Fibroblast of the aortic adventitia (primary cell): Measurements from ENCODE around the gene CAMTA1. TPM values are rescaled to one million over a fixed set of nuclear protein-coding genes. Genes with fewer than 3 reads are reported as not detected.

ENCODE experiments used
- DNase-seq: peaks from one replicate; pipeline ENCODE4 v3.0.0-alpha.2; 2010; ENCODE audit warnings: low read depth
- H3K4me3 ChIP-seq: 2 replicates; pipeline ENCODE4 v1.5.1; 2011; ENCODE audit warnings: low read depth, mild to moderate bottlenecking, control low read depth, low read length, moderate library complexity
- total RNA-seq: library from RNA; depleted of rRNA; stranded (reverse); fragments of >200 nt; gene quantifications from 2 replicates; pipeline ENCODE4 v1.2.3, GENCODE V29; 2012; ENCODE audit warnings: low replicate concordance
- TF ChIP-seq, protein P1 (sequence below): IDR thresholded peaks from 2 replicates; pipeline ENCODE4 v1.5.1; 2011; ENCODE audit warnings: mild to moderate bottlenecking, low read length, control low read depth, inconsistent platforms; ENCODE audit not compliant: insufficient read depth

Gene CAMTA1
- total RNA-seq, 1 donor, result 91.9 TPM

DNA sequence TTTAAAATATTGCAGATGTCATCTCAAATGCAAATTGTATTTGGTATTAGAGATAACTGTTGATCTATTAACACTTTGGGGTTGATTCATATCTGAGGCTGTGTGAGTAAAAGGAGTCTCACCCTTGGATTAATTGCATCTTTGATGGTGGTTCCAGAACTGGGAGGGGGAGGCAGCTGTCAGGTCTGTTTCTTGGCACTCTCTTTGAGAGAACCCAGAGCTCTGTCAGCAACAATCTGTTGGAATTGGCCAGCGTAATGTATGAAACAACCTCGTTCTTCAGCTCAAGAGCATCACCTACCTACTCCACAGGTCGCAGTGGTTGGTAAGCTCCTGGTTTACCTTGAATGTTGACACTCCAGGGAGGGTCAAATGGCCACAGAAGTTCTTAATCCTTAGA, 424.1 kb downstream of the CAMTA1 start:
- DNase-seq, result no peak
- no peak overlapping the region for H3K4me3 ChIP-seq
- TF ChIP-seq, protein P1, sequence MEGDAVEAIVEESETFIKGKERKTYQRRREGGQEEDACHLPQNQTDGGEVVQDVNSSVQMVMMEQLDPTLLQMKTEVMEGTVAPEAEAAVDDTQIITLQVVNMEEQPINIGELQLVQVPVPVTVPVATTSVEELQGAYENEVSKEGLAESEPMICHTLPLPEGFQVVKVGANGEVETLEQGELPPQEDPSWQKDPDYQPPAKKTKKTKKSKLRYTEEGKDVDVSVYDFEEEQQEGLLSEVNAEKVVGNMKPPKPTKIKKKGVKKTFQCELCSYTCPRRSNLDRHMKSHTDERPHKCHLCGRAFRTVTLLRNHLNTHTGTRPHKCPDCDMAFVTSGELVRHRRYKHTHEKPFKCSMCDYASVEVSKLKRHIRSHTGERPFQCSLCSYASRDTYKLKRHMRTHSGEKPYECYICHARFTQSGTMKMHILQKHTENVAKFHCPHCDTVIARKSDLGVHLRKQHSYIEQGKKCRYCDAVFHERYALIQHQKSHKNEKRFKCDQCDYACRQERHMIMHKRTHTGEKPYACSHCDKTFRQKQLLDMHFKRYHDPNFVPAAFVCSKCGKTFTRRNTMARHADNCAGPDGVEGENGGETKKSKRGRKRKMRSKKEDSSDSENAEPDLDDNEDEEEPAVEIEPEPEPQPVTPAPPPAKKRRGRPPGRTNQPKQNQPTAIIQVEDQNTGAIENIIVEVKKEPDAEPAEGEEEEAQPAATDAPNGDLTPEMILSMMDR, result no peak

DNA sequence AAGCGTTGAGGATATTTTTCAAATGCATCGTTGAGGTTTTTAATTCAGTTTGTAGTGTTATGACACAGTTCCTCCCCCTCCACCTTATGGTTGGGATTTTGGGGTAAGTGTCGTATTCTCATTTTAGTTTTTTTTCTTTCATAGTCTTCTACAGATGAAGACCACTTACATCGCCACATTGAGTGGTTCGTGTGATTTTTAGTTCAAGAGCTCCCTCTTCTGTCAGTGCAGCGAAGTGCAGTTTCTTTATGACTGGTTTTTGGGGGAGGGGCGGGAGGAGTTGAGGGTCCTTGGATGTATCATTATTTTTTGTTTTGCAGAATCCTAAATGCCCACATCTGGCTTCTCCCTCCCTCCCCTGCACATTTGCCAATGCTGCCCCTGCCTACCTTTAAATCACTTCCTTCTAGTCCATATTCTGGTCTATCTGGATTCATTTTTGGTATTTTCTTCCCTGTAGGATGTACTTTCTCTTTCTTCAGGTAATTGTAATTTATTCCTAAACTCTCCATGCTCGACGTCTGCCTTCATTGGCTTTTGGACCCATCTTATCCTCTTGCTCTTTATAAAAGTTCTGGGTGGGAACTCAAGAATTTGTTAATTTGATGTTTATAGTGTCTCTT, 433.1 kb downstream of the CAMTA1 start:
- no peak overlapping the region for H3K4me3 ChIP-seq
- peak; percentile 44 for DNase-seq
- TF ChIP-seq, protein P1, result peak; percentile 56

- no peak overlapping the region for H3K4me3 ChIP-seq
- no peak for DNase-seq
- TF ChIP-seq, protein P1, result no peak
Observed at GRCh38 chr1:7219031-7219430, 433.8 kb downstream of the CAMTA1 start.

DNA sequence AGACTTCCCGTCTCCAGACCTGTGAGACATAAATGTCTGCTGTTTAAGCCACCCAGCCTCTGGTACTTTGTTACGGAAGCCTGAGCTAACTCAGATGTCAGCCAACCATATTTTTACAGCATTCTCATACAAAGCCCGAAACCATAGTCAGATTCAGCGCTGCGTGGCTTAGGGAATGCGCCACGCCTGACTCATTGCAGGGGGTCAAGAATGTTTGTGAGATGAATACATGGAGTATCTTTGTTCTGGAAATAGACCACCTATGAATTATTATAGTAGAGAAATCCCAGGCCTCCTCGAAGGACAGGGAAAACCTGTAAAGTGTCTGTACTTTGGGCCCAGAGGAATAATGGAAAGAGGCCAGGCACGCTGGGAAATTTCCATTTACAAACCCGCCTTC, 434.8 kb downstream of the CAMTA1 start:
- TF ChIP-seq, protein P1, result no peak
- no peak overlapping the region for H3K4me3 ChIP-seq
- peak; percentile 12 for DNase-seq

GRCh38 chr1:7220712-7221252, 435.5 kb downstream of the CAMTA1 start:
- DNase-seq, result no peak
- TF ChIP-seq, protein P1, result no peak
- no peak overlapping the region for H3K4me3 ChIP-seq

DNA sequence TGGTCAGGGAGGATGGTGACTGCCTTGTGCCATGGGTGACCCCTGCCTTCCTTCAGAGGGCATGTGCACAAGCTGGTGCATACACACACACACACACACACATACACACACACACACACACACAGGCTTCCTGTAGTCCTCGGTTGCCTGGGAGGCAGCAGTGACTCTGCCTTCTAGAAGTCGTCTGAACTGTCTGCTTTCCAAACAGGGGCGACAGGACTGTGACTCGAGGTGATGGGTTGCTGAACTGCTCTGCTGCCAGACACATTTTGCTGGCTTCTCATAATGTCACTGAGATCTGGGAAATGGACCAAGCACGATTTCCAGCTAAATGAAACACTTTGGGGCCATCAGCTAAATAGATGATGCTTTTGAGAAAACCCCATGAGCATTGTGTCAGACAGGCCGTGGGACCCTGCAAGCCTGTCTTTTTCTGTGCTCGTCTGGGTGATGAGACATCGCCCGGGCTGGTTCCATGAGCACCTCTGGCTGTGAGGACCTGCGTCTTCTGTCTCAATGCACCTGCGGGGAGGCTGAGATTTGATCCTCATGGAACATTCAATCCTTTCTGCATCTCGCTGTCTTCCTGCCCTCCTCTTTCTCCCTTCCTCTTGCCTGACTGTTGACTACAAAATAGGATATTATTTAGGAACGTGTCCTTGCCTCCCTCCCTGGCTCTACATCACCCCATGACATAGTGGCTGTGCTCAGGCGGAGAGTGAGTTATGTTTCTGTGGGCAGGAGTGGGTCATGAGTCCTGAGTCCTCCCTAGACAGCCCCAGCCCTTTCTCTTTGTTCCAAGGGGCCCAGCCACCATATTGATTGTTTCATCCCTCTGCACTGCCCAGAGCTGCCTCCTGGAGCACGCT, 436.8 kb downstream of the CAMTA1 start:
- TF ChIP-seq, protein P1, result no peak
- no peak overlapping the region for H3K4me3 ChIP-seq
- DNase-seq, result no peak
